AG04449 (cell line): Measurements from ENCODE around the gene ZNF117.
A peak's percentile ranks its signal among the peaks of the same experiment; 100 is the strongest.
"Not testable (repeated sequence)": the region's sequence is repeated elsewhere in the genome, so short reads cannot be mapped to it uniquely, and the experiment has no call there.

ENCODE experiments used
- CTCF ChIA-PET: fragments of 350-600 bp; formaldehyde crosslinking; extraction: SDS; loops from one replicate; lab custom pipeline; 2021; ENCODE audit warnings: antibody characterized with exemption; lab: Yijun Ruan, JAX
- POLR2A ChIA-PET: fragments of 400-600, 350-600 bp; formaldehyde crosslinking; extraction: SDS; loops from one replicate; lab custom pipeline; 2020; ENCODE audit warnings: antibody characterized with exemption, inconsistent platforms; lab: Yijun Ruan, JAX
- DNase-seq: peaks from one replicate; pipeline ENCODE4 v3.0.0-alpha.2; 2010; ENCODE audit warnings: low read depth, low spot score
- H3K4me3 ChIP-seq: 2 replicates; pipeline ENCODE4 v1.5.1; 2011; ENCODE audit warnings: low read depth, mild to moderate bottlenecking, control low read depth, low read length
- TF ChIP-seq, protein P1 (sequence below): IDR thresholded peaks from one replicate; pipeline ENCODE4 v1.5.1; 2011; ENCODE audit warnings: mild to moderate bottlenecking, moderate library complexity, low read length, control low read depth, inconsistent platforms; ENCODE audit not compliant: insufficient read depth; ENCODE audit errors: missing control alignments

Gene ZNF117

DNA sequence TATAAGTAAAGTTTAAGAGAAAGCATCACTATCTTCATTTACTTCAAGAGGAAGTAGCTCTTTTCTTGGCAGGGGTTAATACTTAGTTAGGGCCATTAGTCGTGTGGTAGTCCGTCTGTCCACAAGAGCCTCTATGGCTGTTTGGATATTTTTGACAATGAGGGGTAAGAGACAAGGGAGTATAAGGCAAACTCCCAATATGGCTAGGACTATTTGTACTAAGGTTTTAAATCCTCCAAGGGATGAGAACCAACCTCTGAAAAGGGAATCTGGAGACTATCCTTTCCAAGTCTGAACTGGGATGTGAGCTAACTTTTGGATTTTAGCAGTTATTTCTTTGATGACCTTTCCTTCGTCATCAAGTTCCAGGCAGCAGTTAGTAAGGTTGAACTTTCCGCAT, at the start of gene ZNF117:
ZNF117 (minus strand) TSS at position 101 of the 400 bp plus-strand sequence.
- ChIA-PET POLR2A (no interaction called here), CTCF (no interaction called here)
- no peak within 1 kb of the TSS for H3K4me3 ChIP-seq
- TF ChIP-seq, protein P1, sequence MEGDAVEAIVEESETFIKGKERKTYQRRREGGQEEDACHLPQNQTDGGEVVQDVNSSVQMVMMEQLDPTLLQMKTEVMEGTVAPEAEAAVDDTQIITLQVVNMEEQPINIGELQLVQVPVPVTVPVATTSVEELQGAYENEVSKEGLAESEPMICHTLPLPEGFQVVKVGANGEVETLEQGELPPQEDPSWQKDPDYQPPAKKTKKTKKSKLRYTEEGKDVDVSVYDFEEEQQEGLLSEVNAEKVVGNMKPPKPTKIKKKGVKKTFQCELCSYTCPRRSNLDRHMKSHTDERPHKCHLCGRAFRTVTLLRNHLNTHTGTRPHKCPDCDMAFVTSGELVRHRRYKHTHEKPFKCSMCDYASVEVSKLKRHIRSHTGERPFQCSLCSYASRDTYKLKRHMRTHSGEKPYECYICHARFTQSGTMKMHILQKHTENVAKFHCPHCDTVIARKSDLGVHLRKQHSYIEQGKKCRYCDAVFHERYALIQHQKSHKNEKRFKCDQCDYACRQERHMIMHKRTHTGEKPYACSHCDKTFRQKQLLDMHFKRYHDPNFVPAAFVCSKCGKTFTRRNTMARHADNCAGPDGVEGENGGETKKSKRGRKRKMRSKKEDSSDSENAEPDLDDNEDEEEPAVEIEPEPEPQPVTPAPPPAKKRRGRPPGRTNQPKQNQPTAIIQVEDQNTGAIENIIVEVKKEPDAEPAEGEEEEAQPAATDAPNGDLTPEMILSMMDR = no peak
- no peak for DNase-seq

DNA sequence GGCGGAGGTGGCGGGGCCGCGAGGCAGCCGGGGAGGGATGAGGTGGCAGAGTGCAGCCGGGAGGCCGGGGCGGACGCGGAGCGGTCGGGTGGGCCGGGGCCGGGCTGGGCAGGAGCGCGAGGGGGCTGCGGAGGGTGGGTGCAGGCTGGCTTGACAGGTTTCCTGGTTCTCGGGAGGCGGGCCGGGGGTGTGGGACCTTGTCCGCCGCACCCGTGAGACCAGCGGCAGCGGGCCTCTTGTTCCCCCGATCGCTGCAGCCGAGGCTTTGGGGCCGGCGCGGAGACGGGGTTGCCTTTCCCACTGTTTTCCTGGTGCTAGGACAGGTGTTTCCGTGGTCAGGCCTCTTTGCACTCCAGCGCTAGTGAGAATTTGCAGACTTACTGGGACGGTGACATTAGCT, 47.9 kb upstream of the ZNF117 start:
- POLR2A ChIA-PET = interaction anchor here (2.8 kb wide), 1 partner anchor 32 kb away, joined by 9 read pairs; the partner anchor contains the start of gene ERV3-1
- H3K4me3 ChIP-seq = peak overlapping the region; percentile 70
- CTCF ChIA-PET, DNase-seq: not testable (repeated sequence)

DNA sequence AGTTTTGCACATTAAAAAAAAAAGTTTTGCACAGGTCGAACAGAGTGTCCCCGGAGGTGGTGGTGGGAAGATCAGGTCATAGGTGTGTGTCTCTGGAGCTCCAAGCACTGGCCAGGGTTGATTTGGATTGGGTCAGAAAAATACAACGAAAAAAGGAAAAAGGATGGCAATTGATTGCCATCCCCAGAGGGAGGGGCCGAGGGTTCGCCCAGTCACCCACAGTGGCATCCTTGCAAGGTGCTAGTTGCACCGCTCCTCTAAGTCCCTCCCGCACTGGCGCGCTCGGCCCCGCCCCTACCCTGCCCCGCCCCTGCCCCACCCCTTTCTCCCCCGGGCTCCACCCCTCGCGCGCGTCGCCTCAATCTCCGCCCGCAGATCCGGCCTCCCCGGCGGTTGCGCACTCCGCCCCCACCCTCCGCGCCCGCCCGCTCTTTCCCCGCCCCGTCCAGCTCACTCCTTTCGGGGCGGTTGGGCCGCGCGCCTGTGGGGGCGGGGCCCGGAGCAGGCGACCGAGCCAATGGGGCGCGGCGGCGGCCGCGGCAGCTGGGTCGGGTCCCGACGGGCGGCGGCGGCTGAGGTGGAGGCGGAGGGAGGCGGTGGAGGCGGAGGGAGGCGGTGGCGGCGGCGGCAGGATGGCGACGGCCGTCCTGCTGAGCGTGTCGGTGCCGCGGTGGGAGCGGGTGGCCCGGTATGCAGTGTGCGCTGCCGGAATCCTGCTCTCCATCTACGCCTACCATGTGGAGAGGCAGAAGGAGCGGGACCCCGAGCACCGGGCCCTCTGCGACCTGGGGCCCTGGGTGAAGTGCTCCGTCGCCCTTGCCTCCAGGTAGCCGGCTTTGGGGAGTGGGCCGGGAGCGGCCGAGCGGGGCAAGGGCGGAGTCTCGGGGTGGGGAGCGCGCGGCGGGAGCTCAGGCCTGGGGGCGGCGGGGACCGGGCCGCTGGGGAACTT, 47.2 kb upstream of the ZNF117 start:
- TF ChIP-seq, protein P1 = no peak
- CTCF ChIA-PET = no interaction called here
- peak overlapping the region; percentile 70 for H3K4me3 ChIP-seq
- POLR2A ChIA-PET = interaction anchor here (0.6 to 2.8 kb wide), 3 partner anchors 31 to 262 kb away, joined by 3 to 9 read pairs (median 4); partner anchors contain the start of gene ERV3-1
- peak; percentile 19 for DNase-seq

DNA sequence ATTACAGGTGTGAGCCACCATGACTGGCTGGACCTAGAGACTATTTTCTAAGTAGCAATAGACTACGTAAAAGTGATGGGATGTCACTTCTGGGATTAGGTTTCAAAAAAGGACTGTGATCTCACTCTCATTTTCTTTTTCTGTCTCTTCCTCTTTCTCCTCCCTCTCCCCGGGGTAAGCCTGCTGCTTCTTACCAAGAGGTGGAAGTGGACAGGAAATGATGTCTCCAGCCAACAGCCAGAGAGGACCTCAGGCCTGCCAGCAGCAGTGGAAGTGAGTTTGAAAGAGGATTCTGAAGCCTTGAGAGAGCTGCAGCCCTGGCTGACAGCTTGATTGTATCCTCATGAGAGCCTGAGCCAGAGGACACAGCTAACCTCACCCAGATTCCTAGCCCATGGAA, 45.7 kb upstream of the ZNF117 start:
- H3K4me3 ChIP-seq, CTCF ChIA-PET, DNase-seq: not testable (repeated sequence)
- POLR2A ChIA-PET = interaction anchor here (2.8 kb wide), 1 partner anchor 30 kb away, joined by 9 read pairs; the partner anchor contains the start of gene ERV3-1

DNA sequence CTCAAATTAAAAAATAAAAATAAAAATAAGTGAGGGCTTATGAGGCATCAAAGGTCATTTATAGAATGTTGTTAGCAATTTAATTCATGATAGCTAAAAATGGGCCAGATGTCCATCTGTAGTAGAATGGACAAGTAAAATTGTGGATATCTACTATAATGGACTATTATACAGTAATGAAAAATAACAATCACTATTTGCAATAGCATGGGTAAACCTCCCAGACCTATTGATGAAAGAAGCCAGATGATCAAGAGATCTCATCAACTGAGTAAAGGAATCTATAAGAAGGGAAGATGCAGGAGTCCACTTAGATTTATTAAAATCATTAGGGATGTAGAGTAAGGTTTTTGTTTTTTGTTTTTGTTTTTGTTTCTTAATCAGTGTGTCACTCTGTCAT, 44.6 kb upstream of the ZNF117 start:
- CTCF ChIA-PET, DNase-seq, POLR2A ChIA-PET: not testable (repeated sequence)

DNA sequence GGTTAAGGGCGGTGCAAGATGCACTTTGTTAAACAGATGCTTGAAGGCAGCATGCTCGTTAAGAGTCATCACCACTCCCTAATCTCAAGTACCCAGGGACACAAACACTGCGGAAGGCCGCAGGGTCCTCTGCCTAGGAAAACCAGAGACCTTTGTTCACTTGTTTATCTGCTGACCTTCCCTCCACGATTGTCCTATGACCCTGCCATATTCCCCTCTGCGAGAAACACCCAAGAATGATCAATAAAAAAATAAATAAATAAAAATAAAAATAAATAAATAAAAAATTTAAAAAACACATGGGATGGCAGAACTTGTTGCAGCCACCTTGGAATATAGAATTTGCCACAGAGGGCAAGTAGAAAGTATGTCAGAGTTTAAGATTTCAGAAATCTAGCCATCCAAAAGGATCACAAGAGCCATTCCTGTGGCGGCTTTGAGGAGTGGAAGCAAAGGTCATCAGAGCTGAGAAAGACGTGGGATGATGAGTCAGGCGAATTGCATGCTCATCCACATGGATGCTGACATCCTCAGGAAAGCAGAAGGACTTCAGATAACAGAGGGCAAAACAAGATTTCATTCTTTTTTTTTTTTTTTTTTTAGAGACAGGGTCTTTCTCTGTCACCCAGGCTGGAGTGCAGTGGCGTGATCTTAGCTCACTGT, 43.4 kb upstream of the ZNF117 start:
- DNase-seq, POLR2A ChIA-PET, H3K4me3 ChIP-seq, CTCF ChIA-PET: not testable (repeated sequence)

More for the DNA sequence above, 44.6 kb upstream of the ZNF117 start:
- not testable (repeated sequence) for H3K4me3 ChIP-seq

DNA sequence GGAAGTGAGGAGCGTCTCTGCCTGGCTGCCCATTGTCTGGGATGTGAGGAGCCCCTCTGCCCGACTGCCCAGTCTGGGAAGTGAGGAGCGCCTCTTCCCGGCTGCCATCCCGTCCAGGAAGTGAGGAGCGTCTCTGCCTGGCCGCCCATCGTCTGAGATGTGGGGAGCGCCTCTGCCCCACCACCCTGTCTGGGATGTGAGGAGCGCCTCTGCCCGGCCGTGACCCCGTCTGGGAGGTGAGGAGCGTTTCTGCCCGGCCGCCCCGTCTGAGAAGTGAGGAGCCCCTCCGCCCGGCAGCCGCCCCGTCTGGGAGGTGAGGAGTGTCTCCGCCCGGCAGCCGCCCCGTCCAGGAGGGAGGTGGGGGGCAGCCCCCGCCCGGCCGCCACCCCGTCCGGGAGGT, 42.6 kb upstream of the ZNF117 start:
- DNase-seq, POLR2A ChIA-PET, H3K4me3 ChIP-seq, CTCF ChIA-PET: not testable (repeated sequence)

DNA sequence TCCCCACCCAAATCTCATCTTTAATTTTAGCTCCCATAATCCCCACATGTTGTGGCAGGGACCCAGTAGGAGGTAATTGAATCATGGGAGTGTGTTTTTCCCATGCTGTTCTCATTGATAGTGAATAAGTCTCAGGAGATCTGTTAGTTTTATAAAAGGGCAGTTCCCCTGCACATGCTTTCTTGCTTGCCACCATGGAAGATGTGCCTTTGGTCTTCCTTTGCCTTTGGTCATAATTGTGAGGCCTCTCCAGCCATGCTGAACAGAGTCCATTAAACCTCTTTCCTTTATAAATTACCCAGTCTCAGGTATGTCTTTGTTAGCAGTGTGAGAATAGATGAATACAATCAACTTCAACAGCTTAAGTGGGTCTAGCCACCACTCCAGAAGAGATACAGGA, 34.2 kb upstream of the ZNF117 start:
- H3K4me3 ChIP-seq, CTCF ChIA-PET, POLR2A ChIA-PET, DNase-seq: not testable (repeated sequence)

DNA sequence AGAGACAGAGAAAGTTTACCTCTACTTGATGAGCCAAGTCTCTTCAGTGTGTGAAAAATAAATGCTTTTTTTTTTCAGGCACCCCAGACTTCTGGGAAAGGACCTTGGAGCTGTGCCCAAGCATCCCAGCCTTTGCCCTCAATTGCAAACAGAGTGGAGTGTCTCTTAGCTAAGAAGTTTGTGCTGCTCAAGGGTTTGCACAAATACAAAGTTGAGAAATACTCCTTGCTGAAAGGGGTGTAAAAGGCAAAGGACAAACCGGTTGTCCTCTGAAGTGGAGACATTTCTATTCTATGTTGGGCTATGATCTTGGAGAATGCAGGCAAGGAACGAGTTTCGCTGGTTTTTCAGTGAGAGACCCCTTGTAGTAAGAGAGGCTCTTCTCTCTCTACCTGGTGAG, 30.1 kb upstream of the ZNF117 start:
- CTCF ChIA-PET, H3K4me3 ChIP-seq, DNase-seq, POLR2A ChIA-PET: not testable (repeated sequence)

DNA sequence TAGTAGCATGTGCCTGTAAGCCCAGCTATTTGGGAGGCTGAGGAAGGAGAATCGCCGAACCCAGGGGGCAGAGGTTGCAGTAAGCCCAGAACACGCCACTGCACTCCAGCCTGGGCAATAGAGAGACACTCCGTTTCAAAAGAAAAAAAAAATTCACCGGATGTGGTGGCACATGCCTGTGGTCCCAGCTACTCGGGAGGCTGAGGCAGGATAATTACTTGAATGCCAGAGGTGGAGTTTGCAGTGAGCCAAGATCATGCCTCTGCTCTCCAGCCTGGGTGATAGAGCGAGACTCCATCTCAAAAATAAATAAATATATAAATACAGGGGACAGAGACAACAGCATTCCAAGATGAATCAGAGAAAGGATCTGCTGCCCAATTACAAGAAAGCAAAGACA, 19.0 kb upstream of the ZNF117 start:
- POLR2A ChIA-PET, H3K4me3 ChIP-seq, CTCF ChIA-PET, DNase-seq: not testable (repeated sequence)

DNA sequence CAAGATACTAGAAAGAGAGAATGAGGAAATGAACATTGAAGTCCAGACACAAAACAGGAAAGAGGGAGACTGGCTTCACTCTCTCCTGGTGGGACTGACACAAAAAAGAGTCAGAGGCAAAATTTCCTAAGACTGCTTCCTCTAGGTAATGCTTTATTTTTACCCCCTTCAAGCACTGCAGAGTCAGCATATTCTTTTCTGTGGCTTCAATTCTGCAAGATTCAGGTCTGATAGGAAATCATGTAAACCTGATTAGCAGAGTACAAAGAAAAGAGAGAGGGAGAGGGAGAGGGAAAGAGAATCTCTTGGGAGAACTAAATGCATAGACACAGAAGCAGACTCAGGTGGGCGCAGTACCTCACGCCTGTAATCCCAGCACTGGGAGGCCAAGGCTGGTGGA, 18.6 kb upstream of the ZNF117 start:
- DNase-seq, CTCF ChIA-PET, H3K4me3 ChIP-seq, POLR2A ChIA-PET: not testable (repeated sequence)

DNA sequence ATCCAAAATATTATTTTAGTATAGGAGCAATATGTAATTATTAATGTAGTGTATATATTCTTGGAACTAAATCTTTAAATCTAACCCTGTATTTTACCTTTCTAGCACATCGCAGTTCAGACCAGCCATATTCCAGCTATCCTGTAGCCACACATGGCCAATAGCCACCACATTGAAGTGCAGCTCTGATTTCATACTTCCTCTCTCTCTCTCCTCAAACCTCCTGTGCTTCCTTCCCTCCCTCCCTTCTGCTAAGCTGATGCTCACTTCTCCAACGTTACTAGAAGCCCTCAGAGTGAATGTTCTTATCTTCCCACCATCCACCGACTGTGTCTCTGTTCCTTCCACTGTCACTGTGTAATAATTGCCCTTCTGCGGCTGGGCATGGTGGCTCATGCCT, 16.2 kb upstream of the ZNF117 start:
- DNase-seq, CTCF ChIA-PET, H3K4me3 ChIP-seq: not testable (repeated sequence)
- POLR2A ChIA-PET = interaction anchor here (0.5 to 1.3 kb wide), 3 partner anchors 31 to 377 kb away, joined by 3 to 9 read pairs (median 9); no protein-coding TSS in a partner anchor
